HG03066 (cell line): Measurements from ENCODE around the gene ETNK2.

ENCODE experiments used
- ATAC-seq: cut with Tn5 transposase; IDR thresholded peaks from one replicate; pipeline ENCODE4 v1.9.1; 2021; ENCODE audit warnings: low read depth; ENCODE audit not compliant: unreplicated experiment

The ETNK2 gene

GRCh38 chr1:204085876-204086275, 66.0 kb downstream of the ETNK2 start:
- ATAC-seq = no peak

DNA sequence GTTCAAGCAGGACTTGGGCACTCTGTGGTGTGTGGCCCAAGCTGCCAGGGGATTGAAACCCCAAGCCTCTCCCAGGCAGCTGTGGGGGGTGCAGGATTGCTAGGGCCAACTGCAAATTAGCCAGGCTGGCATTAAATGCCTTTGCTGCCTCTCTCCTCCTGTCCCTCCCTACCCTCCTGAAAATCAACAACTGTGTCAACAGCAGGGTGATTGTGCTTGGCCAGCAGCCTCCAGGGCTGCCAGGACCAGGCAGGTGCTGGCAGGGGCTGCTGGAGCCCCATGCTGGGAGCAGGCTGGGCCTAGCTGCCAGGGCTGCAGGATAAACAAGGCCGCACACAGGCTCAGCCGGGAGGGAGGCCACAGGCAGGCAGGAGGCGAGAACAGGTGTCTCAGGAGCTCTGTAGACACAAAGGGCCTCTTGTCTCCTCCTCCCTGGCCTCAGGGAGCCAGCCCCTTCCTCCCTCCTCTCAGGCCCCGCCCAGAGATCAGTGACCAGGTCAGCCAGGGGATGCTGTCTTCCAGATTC, 67.5 kb downstream of the ETNK2 start:
- no peak for ATAC-seq

DNA sequence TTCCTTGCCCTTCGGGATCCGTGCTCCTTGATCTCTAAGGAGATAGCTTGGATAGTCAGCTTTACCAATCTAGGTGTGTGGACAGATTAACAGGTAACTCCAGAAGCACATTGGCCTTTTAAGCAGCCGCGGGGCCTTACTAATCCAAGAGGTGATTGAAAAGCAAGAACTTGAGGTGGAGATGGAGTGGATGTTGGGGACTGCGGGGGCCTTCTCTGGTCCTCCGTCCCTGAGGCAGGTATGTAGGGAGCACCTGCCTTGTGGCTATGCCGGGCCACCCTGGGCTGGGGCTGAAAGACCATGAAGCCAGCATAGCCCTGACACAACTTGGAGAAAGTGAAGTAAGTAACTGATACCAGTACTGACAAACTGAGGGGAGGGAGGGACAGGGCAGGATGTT, 68.4 kb downstream of the ETNK2 start:
- no peak for ATAC-seq

DNA sequence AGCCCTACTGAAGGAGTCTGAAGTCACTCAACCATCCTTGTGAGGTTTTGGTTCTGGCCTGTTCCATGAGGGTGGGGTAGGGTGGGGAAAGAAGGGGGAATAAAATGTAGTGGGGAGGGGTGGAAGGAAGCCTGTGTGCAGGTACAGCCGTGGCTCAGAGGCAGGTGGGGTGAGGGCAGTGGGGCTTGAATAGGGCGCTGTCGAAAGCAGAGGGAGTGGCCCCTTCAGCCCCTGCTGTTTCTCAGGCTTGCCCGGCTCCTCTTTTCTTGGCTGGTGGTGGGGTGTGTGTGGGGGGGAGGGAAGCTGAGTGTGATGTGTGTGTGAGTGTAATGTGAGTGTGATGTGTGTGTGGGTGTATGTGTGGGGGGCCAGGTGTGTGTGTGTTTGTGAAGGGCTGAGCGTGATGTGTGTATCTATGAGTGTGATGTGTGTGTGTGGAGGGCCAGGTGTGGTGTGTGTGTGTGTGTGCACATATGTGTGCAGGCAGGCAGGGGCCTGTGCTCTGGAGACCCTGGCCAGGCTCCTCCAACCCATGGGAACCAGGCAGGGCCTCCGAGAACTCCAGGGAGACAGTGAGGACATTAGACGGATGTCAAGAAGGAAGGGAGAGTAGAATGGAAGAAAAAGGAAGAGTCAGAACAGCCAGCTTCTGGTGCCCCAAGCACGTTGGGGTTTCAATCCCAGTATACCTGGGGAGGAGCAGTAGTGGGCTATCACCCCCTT, 69.9 kb downstream of the ETNK2 start:
- ATAC-seq = no peak

GRCh38 chr1:204081164-204081790, 70.6 kb downstream of the ETNK2 start:
- ATAC-seq = no peak
